GM12873 (cell line): ENCODE data around the gene F5.

Experiments
- CTCF ChIP-seq: IDR thresholded peaks from 2 replicates; pipeline ENCODE4 v1.5.1; 2012; ENCODE audit warnings: low read depth, mild to moderate bottlenecking, moderate library complexity, low read length, control low read depth; ENCODE audit not compliant: insufficient read depth; ENCODE audit errors: missing control alignments

F5 gene

DNA sequence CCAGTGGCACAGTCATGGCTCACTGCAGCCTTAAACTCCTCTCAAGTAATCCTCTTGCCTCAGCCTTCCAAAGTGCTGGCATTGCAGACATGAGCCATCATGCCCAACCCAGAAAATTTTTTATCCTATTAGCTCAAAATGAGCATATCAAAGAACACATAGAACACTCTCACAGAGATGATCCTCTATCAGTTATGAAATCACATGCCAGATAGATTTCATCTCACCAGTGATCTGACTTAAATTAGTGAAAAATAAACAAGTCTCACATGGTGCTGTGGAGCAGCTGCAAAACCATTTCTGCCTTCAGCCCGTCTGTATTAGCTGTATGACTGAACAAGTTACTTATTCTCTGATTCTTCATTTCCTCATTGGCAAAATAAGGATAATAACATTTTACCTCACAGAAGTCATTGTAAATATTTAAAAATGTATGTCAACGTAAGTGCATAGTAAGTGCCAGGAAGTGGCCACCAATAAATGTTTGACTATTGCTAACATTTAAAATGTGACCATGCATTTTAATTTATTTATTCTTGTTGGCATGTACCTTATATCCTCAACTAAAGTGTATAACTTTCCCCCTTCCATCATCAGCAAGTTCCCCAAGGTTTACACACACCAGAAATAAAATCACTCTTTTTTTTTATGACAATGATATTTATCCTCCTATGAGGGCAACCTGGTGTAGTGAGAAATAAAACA is 71.6 kb downstream of the F5 start:
- no peak for TF ChIP-seq CTCF

DNA sequence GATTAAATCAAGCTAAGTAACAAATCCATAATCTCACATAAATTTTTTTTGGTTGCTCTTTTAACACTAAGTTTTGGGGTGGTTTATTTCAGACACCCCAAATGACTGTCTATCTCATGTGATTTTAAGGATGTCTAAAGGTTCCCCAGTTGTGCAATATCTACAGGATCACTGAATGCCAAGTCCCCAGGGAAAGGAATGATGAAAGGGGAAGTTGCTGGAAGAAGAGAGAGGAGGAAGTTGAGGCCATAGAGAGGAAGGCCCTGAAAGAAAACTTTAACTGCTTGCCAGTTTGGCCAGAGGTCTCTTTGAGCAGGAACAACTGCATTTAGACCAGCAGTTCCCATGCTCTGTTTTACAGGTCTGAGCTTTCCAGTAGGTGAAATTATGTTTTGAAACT is 73.1 kb downstream of the F5 start:
- TF ChIP-seq CTCF, result no peak

GRCh38 chr1:169511316-169512005 is 74.8 kb downstream of the F5 start:
- no peak for TF ChIP-seq CTCF

DNA sequence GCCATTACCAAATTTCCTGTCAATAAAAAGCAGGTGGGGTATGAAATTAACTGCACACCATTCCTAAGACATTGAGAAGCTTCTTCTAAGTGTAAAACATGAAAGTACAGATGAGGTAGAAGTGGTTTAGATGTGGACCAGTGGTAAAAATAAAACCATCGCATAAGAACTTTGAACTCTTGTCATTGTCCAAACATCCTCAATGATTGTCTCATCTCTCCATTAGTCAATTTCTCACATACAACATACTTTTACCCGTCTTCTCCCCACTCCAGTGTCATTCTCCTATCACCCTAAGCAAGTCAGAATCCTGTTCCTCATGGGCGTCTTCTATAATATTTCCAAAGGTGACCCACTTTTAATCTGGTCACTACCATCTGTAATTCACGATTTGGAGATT is 76.2 kb downstream of the F5 start:
- TF ChIP-seq CTCF, result no peak

GRCh38 chr1:169509354-169509753 is 76.9 kb downstream of the F5 start:
- TF ChIP-seq CTCF, result no peak

- TF ChIP-seq CTCF, result no peak
These were observed 77.6 kb downstream of the F5 start for GRCh38 chr1:169508432-169509338.

- TF ChIP-seq CTCF, result no peak
These were observed 78.9 kb downstream of the F5 start for GRCh38 chr1:169507413-169507812.
